Retinal pigment epithelial cell (primary cell): ENCODE measurements around the gene HLA-DMB.

ENCODE experiments used
- DNase-seq: peaks from one replicate; pipeline ENCODE4 v3.0.0-alpha.2; 2010; ENCODE audit warnings: low read depth
- H3K4me3 ChIP-seq: 2 replicates; pipeline ENCODE4 v1.5.1; 2011; ENCODE audit warnings: mild to moderate bottlenecking, low read length, control low read depth, moderate library complexity
- TF ChIP-seq, protein P1 (sequence below): conservative IDR thresholded peaks from 2 replicates; pipeline ENCODE4 v1.5.1; 2011; ENCODE audit warnings: low read depth, low read length, control low read depth, inconsistent platforms

The HLA-DMB gene

DNA sequence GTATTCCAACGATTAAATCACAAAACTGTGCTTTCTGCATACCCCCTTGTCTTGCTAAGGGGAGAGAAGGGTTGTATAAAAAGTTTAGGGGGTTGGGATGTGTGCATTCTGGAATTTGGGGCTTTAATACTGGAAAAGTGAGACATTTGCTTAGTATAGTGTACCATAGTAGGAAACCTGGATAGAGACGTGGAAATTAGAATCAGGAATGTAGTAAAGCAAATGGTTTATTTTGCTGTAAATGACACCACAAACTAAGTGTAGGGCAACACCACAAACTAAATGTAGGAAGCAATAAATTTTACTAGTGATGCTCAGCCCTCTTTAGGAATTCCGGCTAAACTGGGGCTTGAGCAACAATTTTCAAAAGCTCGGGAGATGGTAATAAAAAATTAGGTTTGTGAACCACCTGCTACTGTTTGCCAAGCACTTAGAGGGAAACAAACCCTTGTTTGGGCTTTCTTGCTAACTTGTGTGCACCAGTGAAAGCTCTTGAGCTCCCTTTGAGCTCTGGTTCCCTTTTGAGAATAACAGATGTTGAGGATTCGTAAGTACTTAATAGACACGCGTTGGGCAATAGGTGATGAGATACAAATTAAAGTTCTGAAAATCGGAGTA, 41.4 kb upstream of the HLA-DMB start:
- no peak overlapping the region for H3K4me3 ChIP-seq
- TF ChIP-seq, protein P1, sequence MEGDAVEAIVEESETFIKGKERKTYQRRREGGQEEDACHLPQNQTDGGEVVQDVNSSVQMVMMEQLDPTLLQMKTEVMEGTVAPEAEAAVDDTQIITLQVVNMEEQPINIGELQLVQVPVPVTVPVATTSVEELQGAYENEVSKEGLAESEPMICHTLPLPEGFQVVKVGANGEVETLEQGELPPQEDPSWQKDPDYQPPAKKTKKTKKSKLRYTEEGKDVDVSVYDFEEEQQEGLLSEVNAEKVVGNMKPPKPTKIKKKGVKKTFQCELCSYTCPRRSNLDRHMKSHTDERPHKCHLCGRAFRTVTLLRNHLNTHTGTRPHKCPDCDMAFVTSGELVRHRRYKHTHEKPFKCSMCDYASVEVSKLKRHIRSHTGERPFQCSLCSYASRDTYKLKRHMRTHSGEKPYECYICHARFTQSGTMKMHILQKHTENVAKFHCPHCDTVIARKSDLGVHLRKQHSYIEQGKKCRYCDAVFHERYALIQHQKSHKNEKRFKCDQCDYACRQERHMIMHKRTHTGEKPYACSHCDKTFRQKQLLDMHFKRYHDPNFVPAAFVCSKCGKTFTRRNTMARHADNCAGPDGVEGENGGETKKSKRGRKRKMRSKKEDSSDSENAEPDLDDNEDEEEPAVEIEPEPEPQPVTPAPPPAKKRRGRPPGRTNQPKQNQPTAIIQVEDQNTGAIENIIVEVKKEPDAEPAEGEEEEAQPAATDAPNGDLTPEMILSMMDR, result no peak
- DNase-seq, result no peak

DNA sequence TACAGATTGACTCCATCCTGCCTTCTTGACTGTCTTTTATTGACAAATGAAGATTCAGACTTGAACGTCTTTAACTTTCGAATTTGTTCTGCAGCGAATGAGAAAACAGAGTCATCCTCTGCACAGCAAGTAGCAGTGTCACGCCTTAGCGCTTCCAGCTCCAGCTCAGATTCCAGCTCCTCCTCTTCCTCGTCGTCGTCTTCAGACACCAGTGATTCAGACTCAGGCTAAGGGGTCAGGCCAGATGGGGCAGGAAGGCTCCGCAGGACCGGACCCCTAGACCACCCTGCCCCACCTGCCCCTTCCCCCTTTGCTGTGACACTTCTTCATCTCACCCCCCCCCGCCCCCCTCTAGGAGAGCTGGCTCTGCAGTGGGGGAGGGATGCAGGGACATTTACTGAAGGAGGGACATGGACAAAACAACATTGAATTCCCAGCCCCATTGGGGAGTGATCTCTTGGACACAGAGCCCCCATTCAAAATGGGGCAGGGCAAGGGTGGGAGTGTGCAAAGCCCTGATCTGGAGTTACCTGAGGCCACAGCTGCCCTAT, 39.7 kb upstream of the HLA-DMB start:
- no peak for DNase-seq
- no peak overlapping the region for H3K4me3 ChIP-seq
- TF ChIP-seq, protein P1, result no peak

DNA sequence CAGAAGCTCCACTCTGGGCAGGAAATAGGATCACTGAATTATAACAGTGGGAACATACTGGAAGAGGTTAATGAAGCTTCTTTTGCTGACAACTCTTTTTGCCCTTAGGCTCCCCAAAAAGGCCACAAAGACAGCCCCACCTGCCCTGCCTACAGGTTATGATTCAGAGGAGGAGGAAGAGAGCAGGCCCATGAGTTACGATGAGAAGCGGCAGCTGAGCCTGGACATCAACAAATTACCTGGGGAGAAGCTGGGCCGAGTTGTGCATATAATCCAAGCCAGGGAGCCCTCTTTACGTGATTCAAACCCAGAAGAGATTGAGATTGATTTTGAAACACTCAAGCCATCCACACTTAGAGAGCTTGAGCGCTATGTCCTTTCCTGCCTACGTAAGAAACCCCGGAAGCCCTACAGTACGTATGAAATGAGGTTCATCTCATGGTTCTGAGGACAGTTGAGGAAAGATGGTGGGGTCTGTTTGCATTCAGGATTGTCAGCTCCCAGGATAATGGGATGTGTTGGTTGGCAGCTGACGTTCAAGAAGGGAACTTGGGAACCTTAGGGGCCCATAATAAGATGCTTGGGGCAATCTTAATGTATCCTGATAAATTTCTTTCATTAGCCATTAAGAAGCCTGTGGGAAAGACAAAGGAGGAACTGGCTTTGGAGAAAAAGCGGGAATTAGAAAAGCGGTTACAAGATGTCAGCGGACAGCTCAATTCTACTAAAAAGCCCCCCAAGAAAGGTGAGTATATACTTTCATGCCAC, 39.1 kb upstream of the HLA-DMB start:
- no peak overlapping the region for H3K4me3 ChIP-seq
- DNase-seq, result no peak
- TF ChIP-seq, protein P1, result no peak

DNA sequence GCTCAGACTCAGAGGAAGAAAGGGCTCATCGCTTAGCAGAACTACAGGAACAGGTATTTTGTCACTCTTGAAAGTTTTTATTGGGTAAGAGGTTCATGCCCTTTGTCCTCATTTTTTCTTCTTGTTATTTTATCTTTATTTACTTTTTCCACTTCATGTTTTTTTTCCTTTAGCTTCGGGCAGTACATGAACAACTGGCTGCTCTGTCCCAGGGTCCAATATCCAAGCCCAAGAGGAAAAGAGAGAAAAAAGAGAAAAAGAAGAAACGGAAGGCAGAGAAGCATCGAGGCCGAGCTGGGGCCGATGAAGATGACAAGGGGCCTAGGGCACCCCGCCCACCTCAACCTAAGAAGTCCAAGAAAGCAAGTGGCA, 37.1 kb upstream of the HLA-DMB start:
- DNase-seq, result no peak
- TF ChIP-seq, protein P1, result no peak

DNA sequence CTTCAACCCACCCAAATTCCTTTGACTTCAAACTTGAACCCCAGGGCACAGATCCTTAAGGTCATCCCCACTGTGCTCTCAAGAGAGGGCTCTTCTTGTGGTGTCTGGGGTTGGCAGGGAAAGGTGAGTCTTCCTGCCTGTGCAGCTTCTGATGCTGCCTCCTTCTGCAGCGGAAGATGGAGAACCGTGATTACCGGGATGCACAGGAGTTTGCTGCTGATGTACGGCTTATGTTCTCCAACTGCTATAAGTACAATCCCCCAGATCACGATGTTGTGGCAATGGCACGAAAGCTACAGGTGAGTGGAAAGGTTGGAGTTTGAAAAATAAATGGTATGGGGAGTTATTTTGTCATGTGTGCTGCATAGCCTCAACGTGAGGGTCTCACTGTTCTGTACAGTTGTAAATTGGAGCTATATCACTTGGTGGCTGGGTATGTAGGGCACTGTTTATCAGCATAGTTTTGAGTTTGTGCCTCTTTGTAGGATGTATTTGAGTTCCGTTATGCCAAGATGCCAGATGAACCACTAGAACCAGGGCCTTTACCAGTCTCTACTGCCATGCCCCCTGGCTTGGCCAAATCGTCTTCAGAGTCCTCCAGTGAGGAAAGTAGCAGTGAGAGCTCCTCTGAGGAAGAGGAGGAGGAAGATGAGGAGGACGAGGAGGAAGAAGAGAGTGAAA, 36.6 kb upstream of the HLA-DMB start:
- TF ChIP-seq, protein P1, result no peak
- no peak for DNase-seq
- no peak overlapping the region for H3K4me3 ChIP-seq

More for the DNA sequence above, 37.1 kb upstream of the HLA-DMB start:
- H3K4me3 ChIP-seq, result no peak overlapping the region

DNA sequence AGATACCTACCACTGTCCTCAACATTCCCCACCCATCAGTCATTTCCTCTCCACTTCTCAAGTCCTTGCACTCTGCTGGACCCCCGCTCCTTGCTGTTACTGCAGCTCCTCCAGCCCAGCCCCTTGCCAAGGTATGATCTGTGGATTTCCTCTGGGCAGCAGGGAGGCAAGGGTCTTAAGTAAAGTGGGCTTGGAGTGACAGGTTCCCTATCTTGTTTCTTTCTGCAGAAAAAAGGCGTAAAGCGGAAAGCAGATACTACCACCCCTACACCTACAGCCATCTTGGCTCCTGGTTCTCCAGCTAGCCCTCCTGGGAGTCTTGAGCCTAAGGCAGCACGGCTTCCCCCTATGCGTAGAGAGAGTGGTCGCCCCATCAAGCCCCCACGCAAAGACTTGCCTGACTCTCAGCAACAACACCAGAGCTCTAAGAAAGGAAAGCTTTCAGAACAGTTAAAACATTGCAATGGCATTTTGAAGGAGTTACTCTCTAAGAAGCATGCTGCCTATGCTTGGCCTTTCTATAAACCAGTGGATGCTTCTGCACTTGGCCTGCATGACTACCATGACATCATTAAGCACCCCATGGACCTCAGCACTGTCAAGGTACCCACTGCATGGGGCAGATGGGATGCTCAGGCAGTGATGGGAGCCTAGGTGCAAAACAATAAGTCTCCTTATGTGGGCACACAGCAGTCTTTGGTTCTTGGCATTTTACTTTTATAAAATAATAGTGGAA, 35.7 kb upstream of the HLA-DMB start:
- no peak for DNase-seq
- H3K4me3 ChIP-seq, result peak overlapping the region; percentile 6

More for the DNA sequence above, 35.7 kb upstream of the HLA-DMB start:
- TF ChIP-seq, protein P1, result no peak
